GM21786 (cell line): Measurements from ENCODE around the gene UNC45A.
"Not testable (repeated sequence)": the region's sequence is repeated elsewhere in the genome, so short reads cannot be mapped to it uniquely, and the experiment has no call there.

ENCODE experiments used
- ATAC-seq: cut with Tn5 transposase; IDR thresholded peaks from one replicate; pipeline ENCODE4 v1.9.1; 2021; ENCODE audit not compliant: unreplicated experiment

UNC45A gene

DNA sequence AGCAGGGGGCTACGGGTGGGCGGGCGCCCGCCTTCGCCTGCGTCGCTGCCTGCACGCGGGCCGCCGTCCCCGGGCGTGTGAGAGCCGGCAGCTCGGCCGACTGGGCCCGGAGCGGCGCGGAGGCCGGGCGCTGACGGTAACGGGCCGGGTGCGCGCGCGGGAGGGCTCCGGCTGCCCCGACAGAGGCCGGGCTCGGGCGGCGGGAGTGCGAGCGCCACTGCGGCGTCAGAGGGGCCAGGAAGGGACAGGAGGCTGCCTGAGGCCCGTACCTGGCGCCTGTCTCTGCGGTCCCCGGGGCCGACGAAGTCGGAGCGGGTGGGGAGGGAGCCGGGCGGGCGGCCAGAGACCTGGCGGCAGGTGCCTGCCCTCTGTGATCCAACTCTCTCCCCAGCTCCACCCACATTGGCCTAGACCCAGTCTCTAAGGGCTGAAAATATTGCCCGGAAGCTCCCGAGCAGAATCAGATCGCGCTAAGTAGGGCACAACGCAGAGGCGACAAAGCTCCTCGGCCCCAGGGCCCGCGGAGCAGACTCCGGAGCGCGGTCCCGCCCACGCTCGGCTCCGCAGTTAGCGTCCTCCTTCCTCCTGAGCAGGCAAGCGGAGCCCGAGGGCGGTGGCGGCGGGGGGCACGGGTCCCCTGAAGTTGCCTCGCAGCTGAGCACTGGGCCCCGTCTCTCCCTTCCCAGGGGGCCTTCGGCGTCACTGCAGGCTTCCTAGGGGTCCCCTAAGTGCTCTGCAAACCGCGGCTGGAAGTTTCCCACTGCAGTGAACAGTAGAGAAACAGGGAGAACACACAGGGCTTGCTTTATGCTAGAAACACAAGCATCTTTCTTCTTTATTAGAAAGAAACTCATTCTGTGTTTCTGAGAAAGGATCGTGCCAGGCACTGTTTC is 32.0 kb upstream of the UNC45A start, which contains the start of gene MAN2A2:
TSS of gene MAN2A2 (plus strand) at position 463 of the 893 bp plus-strand sequence. CDS start 906 bp downstream, outside the sequence.
- ATAC-seq, result peak; percentile 42

DNA sequence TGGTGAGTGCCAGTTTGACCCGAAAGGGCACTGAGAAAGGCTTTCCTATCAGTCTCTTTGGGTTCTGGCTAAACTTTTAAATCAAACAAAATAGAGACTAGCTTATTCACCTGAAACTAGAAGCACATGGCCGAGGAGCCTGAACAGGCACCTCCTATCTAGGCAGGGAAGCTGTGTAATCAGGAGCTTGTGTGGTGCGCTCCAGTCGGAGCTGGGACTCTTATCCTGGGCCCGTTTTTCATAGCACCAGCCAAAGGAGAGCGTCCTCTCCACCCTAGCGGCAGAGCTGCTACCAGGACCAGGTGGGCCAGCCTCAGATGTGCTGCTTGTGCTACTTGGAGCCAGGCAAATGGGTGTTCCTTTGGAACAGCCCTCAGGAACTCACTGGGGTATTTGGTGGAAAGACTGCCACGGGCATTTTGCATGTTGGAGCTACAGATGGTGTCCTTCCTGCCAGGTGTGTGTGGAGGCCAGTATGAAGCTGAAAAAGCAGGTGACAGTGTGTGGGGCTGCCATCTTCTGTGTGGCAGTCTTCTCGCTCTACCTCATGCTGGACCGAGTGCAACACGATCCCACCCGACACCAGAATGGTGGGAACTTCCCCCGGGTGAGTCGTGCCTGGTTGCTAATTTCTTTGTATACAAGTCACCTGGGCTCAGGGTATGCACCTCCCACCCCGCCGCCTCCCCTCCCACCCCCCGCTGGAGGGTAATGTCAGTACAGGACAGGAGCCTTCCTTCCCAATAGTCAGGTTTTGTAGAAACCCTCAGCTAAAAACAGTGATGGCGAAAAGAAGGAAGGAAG is 31.1 kb upstream of the UNC45A start:
- no peak for ATAC-seq

DNA sequence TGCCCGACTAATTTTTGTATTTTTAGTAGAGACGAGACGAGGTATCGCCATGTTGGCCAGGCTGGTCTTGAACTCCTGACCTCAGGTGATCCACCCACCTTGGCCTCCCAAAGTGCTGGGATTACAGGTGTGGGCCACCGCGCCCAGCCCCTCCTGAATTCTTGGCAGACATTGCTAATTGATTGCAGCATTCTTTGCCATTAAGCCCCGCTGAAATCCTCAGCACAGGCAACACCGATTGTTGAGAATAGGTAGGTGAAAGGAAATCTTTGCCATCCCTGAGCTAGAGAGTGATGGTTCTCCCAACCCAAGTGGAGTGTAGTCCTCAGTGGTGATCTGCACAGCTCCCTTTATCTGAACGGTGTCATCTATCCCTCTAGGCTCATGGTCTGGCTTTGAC is 30.3 kb upstream of the UNC45A start:
- no peak for ATAC-seq

DNA sequence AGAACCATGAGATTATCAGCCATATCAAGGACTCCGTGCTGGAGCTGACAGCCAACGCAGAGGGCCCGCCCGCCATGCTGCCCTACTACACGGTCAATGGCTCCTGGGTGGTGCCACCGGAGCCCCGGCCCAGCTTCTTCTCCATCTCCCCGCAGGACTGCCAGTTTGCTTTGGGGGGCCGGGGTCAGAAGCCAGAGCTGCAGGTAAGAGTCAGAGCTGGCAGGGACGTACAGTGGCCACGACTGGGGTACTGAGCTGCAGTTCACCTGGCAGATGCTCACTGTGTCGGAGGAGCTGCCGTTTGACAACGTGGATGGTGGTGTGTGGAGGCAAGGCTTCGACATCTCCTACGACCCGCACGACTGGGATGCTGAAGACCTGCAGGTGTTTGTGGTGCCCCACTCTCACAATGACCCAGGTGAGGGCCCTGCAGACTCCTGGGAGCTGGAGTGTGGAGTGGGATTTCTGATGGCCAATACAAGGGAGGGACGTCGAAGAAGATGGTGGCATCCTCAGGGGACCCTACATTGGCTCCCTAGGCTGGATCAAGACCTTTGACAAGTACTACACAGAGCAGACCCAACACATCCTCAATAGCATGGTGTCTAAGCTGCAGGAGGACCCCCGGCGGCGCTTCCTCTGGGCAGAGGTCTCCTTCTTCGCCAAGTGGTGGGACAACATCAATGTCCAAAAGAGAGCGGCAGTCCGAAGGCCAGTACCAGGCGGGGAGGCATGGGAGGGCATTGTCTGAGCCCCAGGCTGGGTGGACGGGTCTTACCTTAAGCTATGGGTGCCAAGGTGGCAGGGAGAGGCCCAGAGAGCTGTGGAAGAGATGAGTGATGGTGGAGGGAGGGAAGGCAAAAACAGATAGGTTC is 29.5 kb upstream of the UNC45A start:
- ATAC-seq, result no peak

DNA sequence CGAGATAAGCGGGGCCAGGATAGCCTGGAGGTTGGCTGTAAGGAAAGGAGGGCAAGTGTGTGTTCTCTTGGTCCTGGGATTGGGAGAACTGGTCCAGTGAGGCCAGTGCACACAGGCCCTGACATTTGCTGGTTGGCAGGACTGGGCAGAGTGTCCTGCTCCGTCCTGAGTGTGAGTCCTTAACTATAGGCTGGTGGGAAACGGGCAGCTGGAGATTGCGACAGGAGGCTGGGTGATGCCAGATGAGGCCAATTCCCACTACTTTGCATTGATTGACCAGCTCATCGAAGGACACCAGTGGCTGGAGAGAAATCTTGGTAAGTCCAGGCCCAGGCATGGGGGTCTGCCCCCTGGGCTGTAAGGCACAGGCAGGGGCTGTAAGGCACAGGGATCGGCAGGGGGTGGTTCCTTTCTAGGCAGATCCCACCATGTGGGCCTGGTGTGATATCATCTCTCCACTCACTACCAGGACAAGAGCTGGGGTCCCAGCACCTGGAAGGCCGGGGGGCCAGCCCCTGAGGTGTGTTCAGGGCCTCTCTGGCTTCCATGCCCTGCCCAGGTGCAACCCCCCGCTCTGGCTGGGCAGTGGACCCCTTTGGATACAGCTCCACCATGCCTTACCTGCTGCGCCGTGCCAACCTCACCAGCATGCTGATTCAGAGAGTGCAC is 28.8 kb upstream of the UNC45A start:
- no peak for ATAC-seq

DNA sequence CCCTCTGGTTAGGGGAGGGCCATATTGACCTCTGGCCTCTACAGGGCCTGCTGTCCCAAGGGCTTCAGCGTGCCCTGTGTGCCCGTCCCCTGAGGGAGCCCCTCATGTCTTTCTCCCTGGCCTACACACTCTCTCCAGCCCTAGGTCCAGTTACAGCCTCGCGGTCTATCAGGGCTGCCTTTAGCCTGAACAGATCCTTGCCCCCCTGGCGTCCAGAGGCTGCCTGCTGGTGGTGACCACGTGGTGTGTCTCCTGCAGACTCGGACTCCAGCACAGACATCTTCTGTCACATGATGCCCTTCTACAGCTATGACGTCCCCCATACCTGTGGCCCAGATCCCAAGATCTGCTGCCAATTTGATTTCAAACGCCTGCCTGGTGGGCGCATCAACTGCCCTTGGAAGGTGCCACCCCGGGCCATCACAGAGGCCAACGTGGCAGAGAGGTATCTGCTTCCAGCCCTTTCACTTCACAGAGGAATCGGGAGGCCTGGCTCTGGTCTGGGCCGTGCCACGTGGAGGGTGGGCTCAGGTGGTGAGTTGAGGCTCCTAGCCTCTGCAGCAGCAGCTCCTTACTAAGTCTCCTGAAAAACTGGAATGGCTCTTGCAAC is 27.9 kb upstream of the UNC45A start:
- no peak for ATAC-seq

DNA sequence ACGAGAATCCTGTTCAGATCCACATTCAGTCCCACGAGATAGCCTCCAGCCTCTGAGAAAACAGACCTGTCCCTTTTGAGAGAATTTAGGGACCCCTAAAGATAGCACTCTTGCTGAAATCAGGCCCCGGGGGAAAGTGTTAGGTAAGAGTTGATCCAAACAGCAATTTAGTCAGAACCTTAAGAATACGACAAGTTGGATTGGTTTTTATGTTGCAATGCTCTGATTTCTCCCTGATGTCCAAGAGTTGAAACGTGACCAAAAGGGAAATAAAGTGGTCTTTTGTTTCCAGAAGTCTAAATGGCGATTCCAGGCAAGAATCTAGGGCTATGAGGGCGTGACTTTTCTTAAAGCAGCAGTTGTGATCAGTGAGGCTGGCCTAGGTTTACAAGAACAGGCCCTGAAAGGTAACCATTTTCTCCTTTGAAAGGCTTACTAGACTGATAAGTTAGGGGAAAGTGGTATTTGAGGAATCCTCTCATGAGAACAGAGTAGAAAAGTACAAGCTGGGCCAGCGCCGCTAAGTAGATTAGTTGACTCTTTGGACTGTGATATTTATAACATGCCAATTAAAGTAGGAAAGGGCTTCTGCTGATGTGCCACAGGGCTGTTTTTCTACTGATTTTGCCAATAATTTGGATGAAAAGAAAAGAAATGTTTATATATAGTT is 27.1 kb upstream of the UNC45A start:
- ATAC-seq, result no peak

DNA sequence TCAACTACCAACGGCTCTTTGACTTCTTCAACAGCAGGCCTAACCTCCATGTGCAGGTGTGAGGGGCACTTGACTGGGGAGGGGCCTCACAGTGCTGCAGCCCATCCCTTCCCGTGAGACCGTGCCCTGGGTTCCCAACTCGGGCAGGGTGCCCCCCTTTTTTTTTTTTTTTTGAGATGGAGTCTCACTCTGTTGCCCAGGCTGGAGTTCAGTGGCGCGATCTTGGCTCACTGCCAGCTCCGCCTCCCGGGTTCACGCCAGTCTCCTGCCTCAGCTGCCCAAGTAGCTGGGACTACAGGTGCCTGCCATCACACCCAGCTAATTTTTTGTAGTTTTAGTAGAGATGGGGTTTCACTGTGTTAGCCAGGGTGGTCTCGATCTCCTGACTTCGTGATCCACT is 25.6 kb upstream of the UNC45A start:
- not testable (repeated sequence) for ATAC-seq

DNA sequence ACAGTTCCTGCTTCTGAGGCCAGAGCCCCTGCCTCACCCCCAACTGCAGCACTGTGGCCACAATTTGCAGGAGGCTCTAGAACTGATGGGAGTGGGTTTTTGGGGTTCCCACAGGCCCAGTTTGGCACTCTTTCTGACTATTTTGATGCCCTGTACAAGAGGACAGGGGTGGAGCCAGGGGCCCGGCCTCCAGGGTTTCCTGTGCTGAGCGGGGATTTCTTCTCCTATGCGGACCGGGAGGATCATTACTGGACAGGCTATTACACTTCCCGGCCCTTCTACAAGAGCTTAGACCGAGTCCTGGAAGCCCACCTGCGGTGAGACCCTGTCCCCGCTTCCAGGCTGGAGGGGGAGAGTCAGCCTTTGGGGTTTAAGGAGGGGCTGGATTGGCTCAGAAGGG is 25.1 kb upstream of the UNC45A start:
- ATAC-seq, result no peak

DNA sequence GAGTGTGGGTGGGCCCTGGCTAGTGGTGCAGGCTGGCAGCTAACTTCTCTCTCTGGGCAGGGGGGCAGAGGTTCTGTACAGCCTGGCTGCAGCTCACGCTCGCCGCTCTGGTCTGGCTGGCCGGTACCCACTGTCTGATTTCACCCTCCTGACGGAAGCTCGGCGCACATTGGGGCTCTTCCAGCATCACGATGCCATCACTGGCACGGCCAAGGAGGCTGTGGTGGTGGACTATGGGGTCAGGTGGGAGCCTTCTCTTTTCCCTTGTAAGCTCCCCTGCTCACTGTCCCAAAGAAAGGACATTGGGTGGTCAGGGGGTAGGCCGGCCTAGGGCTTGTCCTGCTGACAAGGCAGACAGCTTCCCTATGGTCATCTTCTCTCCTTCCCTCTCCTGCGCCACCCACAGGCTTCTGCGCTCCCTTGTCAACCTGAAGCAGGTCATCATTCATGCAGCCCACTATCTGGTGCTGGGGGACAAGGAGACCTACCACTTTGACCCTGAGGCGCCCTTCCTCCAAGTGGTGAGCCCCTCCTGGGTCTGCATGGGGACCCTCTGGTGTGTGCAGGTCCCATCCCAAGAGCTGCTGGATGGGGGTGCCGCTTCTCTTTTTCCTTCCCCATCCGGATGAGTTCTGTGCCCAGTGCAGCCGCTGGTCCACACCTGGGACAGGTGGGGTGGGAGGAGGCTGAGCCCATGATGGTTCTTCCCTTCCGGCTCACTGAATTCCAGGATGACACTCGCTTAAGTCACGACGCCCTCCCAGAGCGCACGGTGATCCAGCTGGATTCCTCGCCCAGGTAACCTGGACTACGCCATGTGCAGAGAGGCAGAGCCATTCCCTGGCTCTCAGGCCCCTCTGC is 24.4 kb upstream of the UNC45A start:
- ATAC-seq, result no peak

DNA sequence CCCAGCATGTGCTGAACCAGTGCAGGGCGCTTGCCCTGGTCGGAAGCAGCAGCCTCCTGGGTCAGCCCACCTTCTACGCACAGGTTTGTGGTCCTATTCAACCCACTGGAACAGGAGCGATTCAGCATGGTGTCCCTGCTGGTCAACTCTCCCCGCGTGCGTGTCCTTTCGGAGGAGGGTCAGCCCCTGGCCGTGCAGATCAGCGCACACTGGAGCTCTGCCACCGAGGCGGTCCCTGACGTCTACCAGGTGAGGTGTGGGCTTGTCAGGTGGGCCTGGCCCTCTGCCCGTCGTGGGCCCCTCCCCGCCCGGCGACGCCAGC is 23.8 kb upstream of the UNC45A start:
- no peak for ATAC-seq

DNA sequence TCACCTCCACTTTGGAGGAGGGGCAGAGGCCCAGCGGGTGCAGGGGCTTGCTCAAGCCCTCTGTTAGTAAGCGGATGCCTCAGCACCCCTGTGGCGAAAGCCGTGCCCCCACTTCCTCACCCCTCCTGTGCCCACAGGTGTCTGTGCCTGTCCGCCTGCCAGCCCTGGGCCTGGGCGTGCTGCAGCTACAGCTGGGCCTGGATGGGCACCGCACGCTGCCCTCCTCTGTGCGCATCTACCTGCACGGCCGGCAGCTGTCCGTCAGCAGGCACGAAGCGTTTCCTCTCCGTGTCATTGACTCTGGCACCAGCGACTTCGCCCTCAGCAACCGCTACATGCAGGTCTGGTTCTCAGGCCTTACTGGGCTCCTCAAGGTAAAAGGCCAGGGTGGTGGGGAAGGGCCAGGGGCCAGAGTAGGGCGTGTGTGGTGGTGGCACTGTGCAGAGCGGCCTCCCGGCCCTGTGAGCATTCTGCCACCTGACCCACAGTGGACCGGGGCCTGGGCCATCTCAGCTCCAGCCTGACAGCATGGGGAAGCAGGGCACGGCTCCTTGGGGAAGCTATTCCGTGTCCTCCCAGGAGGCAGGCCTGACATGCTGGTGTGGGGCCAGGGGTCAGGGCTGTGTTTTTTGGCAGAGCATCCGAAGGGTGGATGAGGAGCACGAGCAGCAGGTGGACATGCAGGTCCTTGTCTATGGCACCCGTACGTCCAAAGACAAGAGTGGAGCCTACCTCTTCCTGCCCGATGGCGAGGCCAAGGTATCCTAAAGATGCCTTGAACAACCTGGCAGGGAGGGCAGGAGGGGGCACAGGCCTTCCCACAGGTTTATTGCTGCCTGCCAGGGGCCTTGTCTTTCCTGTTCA is 22.9 kb upstream of the UNC45A start:
- ATAC-seq, result no peak

DNA sequence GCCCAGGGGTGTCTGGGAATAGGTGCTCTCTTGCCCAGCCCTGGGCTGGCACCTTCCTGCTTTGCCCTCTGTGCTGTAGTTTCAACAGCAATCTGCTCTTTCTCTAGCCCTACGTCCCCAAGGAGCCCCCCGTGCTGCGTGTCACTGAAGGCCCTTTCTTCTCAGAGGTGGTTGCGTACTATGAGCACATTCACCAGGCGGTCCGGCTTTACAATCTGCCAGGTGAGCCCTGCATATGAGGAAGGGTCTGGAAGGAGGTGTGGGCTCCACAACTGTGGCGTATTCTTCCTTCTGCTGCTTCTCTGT is 22.4 kb upstream of the UNC45A start:
- no peak for ATAC-seq

DNA sequence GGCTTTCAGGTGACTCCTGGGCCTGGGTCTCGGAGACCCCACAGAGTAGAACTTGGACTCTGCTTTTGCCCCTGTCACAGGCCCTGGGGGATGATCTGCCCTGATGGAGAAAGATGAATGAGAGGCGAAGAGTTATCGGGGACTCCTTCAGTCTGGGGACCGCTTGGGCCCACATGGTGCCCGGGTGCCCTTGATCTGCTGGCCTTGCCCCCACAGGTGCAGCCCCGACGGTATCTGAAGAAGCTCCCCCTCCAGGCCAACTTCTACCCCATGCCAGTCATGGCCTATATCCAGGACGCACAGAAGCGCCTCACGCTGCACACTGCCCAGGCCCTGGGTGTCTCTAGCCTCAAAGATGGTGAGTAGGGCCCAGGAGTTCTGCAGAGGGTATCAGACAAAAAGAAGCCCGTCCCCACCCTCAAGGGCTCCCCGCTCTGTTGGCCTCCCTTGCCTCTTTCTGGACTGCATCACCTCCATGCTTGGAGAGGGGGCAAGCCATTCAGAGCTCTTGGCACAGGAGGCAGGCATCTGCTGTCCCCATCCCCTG is 21.6 kb upstream of the UNC45A start:
- ATAC-seq, result no peak

DNA sequence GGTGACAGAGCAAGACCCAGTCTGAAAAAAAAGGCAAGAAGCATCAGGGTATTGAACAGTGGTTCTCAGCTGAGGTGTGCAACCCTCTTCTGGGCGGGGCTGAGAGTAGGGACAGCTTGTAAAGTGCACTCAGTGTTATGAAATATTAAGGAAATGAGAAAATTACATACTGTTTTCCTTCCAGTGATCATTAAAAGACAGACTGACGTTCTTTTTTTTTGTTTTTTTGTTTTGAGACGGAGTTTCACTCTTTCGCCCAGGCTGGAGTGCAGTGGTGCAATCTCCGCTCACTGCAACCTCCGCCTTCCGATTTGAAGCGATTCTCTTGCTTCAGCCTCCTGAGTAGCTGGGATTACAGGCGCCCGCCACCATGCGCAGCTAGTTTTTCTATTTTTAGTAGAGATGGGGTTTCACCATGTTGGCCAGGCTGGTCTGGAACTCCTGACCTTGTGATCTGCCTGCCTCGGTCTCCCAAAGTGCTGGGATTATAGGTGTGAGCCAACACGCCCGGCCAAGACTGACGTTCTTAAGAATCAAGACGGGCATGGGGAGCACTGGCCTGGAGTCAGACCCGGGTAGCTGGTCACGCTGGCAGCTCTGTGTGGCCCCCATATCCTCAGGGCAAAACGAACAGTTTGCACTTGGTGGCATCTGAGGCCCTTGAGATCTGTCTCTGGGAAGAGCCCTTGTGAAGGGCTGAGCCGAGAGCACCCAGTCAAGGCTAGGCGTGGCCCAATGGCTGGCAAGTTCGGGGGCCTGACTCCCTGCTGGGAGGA is 20.6 kb upstream of the UNC45A start:
- ATAC-seq, result no peak

DNA sequence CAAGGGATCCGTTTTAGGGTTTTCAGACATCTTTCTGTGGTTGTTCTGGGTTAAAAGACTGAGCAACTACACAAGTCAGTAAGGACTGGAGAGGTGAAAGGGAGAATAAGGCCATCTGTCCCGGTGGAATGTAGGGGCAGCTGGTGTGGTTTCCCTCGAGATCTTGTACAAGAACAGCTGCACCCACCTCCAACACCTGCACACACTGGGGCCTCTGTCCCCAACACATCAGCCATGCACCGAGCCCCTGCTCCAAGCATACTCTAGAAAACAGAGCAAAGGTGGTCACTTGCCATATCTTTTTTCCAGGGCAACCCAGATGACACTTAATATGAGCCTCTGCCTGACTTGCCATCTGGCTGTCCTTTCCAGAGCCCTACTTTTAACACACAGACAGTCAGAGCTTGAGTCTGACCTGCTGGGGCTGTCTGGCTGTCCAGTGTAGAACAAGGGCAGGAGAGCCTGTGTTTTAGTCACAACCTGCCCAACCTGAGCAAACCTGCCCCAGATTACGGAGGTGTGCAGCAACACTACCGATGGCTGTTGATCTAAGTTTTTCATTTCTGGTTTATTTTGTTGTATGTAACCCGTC is 19.8 kb upstream of the UNC45A start:
- no peak for ATAC-seq
